ENCODE measurements around the gene CDIPT.

DNA sequence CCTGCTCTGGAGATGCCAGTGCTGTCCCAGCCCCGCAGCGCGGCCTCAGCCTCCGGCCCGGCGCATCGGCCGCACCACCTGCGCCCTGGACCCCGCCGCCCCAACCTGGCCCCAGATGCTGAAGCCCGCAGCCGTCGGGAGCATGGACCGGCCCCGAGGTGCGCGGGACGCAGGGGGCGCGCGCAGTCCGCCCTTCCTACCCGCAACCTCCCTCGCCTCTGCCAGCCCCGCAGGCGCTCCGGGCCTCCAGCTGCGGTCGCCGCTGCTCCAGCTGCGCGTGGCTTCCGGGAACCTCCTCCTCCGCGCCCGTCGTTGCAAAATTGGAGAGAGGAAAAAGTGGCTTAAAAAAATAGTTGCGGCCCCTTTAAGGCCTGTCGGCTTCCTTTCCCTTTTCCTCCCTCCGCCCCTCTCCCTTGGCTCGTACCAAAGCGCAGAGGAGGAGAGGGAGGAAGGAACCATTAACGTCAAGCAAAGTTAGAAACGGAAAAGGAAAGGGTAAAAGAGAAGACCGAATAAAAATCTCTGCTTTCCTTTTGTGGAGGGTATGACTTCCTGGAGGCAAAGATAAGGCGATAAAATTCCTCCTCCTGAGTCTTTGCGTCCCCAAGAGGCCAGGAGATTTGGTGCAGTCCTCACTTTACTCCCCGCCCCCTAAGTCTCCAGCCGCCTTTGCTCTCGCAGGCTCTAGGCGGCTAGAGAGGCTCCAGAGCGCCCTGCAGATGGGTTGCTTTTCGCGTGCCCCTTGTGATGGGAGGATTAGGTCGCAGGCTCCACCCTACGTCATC lies at the start of gene CDIPT:
- TF ChIP-seq BHLHE40 (IDR thresholded peaks at IDR 0.05; ENCODE audit: low read depth, low read length), result peak; percentile 99
- TF ChIP-seq CTCF (conservative IDR thresholded peaks at IDR 0.05; ENCODE audit: low read depth, low read length), result peak; percentile 82
- TF ChIP-seq RCOR1 (IDR thresholded peaks at IDR 0.05; ENCODE audit: insufficient replicate concordance, low read length), result peak; percentile 79
- no peak for TF ChIP-seq RFX5 (IDR thresholded peaks at IDR 0.05; ENCODE audit: low read depth, low read length)
- peak; percentile 28; the same call in 1 of the 2 replicates for TF ChIP-seq USF2 (IDR thresholded peaks at IDR 0.05; ENCODE audit: low read depth, low read length)
- TF ChIP-seq CHD1 (IDR thresholded peaks at IDR 0.05; ENCODE audit: low read depth, low read length), result peak; percentile 100; the same call in 1 of the 2 replicates
- TF ChIP-seq SMC3 (IDR thresholded peaks at IDR 0.05; ENCODE audit: low read depth, low read length), result peak; percentile 26; the same call in 1 of the 2 replicates

Data from IMR-90 (cell line).